Mammary epithelial cell (primary cell): ENCODE measurements around the gene AGTR2.
"Not testable (repeated sequence)": the region's sequence is repeated elsewhere in the genome, so short reads cannot be mapped to it uniquely, and the experiment has no call there.

Experiments used
- CTCF ChIP-seq, 2 donors: IDR thresholded peaks in 1 of 2; conservative IDR thresholded peaks in 1 of 2; 2 replicates each; pipeline ENCODE4 v1.5.1; 2011 to 2012; ENCODE audit warnings: inconsistent platforms in 2 of 2, low read length in 2 of 2, mild to moderate bottlenecking in 2 of 2, control low read depth in 1 of 2, low read depth in 1 of 2; ENCODE audit not compliant: insufficient read depth in 1 of 2; ENCODE audit errors: extremely low read depth in 1 of 2
- EZH2 ChIP-seq: IDR thresholded peaks from 2 replicates; pipeline ENCODE4 v1.6.1; 2012; ENCODE audit warnings: low read length, inconsistent platforms, borderline replicate concordance

- TF ChIP-seq CTCF (conservative IDR thresholded peaks at IDR 0.05 in 1 of 2, IDR thresholded peaks at IDR 0.05 in 1 of 2; ENCODE audit: extremely low read depth in 1 of 2, insufficient read depth in 1 of 2, low read depth in 1 of 2, low read length in 2 of 2); EZH2: not testable (repeated sequence)
Measured at GRCh38 chrX:116141270-116141669, 29.3 kb upstream of the AGTR2 start.
